Lower leg skin (tissue), 3 donors: ENCODE results near the gene MPL.

ENCODE experiments used
- CTCF ChIP-seq, 3 donors: fragments of 450-650 bp; IDR thresholded peaks; one replicate each; pipeline ENCODE4 v1.5.1; 2016; ENCODE audit warnings: antibody characterized with exemption in 3 of 3, mild to moderate bottlenecking in 3 of 3, moderate library complexity in 2 of 3
- POLR2A ChIP-seq, 2 donors: fragments of 450-650 bp; IDR thresholded peaks; one replicate each; pipeline ENCODE4 v1.6.1; 2016 to 2017; ENCODE audit warnings: antibody characterized with exemption in 2 of 2, mild to moderate bottlenecking in 1 of 2, moderate library complexity in 1 of 2

- no peak for TF ChIP-seq CTCF (IDR thresholded peaks at IDR 0.05)
- no peak for TF ChIP-seq POLR2A (IDR thresholded peaks at IDR 0.05)
Observed at GRCh38 chr1:43392702-43393101, 55.1 kb downstream of the MPL start.
